GM12872 (cell line): Measurements from ENCODE around the gene AGFG1.

Experiments used
- CTCF ChIP-seq: IDR thresholded peaks from 3 replicates; pipeline ENCODE4 v1.5.1; 2011; ENCODE audit warnings: low read depth, mild to moderate bottlenecking, low read length, moderate library complexity; ENCODE audit not compliant: insufficient read depth

Gene AGFG1

GRCh38 chr2:227577555-227577954, 105.6 kb downstream of the AGFG1 start:
- no peak for TF ChIP-seq CTCF

DNA sequence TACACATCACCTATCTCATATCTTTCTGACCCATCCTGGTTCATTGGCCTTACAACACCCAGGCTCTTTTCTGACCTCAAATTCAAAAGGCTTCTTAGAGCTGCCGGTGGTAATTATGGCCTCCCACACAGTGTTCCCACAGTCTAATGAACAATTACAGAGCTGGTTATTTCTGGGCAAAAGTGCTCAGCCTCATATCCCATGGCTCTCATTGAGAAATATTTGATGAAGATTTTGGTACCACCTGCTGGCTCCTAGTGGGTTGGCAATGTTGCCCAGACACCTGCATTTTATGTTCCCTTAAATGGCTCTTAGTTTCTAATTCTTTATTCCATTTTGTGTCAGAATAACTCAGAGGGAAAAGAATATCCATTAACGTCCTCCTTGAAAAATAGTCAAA, 106.7 kb downstream of the AGFG1 start:
- TF ChIP-seq CTCF: peak; percentile 21; the same call in 1 of the 3 replicates

DNA sequence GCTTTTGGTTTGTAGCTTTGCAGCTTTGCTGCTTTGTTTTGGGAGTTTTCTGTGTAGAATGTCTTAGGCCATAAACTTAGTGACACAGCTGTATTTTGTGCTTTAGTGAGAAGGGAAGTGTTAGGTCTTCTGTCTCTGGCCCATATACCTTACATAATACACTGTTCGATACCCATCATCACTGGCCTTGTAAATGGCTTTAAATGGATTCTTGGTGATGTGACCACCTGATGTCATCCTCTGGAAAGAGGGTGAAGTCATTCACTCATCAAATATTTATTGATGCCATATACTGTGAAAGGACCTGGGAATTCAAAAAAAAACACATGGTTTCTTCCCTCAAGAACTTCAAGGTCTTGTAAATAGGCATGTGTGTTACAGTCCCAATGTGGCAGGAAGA, 107.8 kb downstream of the AGFG1 start:
- no peak for TF ChIP-seq CTCF

DNA sequence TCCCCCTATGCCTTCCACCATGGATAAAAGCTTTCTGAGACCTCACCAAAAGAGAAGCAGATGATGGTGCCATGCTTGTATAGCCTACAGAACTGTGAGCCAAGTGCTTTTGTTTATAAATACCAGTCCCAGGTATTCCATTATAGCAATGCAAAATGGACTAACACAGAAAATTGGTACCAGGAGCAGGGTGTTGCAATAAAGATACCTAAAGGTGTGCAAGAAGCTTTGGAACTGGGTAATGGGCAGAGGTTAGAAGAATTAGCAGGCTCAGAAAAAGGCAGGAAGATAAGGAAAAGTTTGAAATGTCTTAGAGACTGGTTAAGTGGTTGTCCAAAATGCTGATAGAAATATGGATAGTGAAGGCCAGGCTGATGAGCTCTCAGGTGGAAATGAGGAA, 110.4 kb downstream of the AGFG1 start:
- TF ChIP-seq CTCF: no peak

GRCh38 chr2:227592694-227593387, 120.9 kb downstream of the AGFG1 start:
- no peak for TF ChIP-seq CTCF

DNA sequence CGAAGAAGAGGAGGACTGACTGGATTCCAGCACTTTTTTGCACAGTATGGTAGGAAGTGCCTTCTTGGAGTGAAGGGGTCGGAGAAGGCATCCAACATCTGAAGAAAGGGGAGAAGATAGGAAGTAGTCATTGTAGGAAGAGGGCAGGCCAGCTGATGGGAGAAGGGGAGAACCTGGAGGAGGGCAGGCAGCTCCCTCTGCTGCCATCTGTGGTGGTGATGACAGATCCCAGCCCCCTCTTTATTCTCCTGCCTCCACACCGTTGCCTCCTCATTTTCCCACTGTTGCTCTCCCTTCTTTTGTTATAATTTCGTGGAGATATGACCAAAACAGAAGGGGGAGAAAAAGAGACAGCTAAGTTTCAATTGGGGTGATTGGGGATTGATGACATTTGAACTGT, 123.8 kb downstream of the AGFG1 start:
- TF ChIP-seq CTCF: no peak

DNA sequence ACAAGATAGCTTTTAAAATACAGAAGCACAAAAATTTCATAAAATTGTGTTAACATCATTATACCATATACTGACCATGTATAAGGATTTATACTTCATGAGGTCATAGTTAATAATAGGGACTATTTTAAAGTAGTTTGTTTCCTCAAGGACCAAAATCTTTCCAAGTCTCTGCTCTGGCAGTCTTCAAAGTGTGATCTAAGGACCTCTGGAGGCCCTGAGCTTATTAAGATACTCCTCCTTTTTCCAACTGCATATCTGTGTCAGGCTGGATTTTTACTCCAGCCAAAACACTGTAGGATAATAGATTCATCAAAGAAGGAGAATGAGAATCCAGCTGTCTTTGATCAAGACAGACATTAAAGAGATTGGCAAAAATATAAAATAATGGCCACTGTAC, 125.1 kb downstream of the AGFG1 start:
- TF ChIP-seq CTCF: no peak
